GM23338 (cell line): ENCODE measurements around the gene PKNOX2. TPM values are rescaled to one million over a fixed set of nuclear protein-coding genes. Genes with fewer than 3 reads are reported as not detected.

Experiments
- ATAC-seq: fragments of 200-7000 bp; cut with Tn5 transposase; 3 replicates; pipeline ENCODE4 v1.9.1; 2020
- DNase-seq: peaks from one replicate; pipeline ENCODE4 v3.0.0-alpha.2; 2015; ENCODE audit warnings: low spot score
- H2AFZ ChIP-seq: fragments of 200-600 bp; sonication (generic); 2 replicates; pipeline ENCODE4 v1.8.0; 2016; ENCODE audit warnings: antibody characterized with exemption, mild to moderate bottlenecking, moderate library complexity
- H3F3A ChIP-seq: fragments of 200-600 bp; sonication (generic); replicated peaks from 2 replicates; pipeline ENCODE4 v1.8.0; 2017; ENCODE audit warnings: antibody characterized with exemption, mixed run types, low read depth
- H3K27ac ChIP-seq: fragments of 200-600 bp; sonication (generic); 2 replicates; pipeline ENCODE4 v1.6.1; 2016; ENCODE audit warnings: low read depth
- H3K27me3 ChIP-seq: fragments of 200-600 bp; sonication (generic); 2 replicates; pipeline ENCODE4 v1.8.0; 2016; ENCODE audit warnings: mild to moderate bottlenecking, mixed run types, moderate library complexity; ENCODE audit not compliant: insufficient read depth
- H3K36me3 ChIP-seq: fragments of 200-600 bp; sonication (generic); 2 replicates; pipeline ENCODE4 v1.8.0; 2016; ENCODE audit warnings: mild to moderate bottlenecking; ENCODE audit not compliant: insufficient read depth
- H3K4me1 ChIP-seq: fragments of 200-600 bp; sonication (generic); 2 replicates; pipeline ENCODE4 v1.8.0; 2016; ENCODE audit warnings: mild to moderate bottlenecking, moderate library complexity; ENCODE audit not compliant: insufficient read depth
- H3K4me2 ChIP-seq: fragments of 200-600 bp; sonication (generic); 2 replicates; pipeline ENCODE4 v1.7.1; 2017; ENCODE audit warnings: mixed run types
- H3K4me3 ChIP-seq: fragments of 200-600 bp; sonication (generic); 2 replicates; pipeline ENCODE4 v1.6.1; 2016; ENCODE audit warnings: mixed run types
- H3K79me2 ChIP-seq: fragments of 200-600 bp; sonication (generic); replicated peaks from 2 replicates; pipeline ENCODE4 v1.8.0; 2017; ENCODE audit warnings: mild to moderate bottlenecking; ENCODE audit not compliant: insufficient read depth
- H3K9me2 ChIP-seq: fragments of 200-600 bp; sonication (generic); 2 replicates; pipeline ENCODE4 v1.8.0; 2017; ENCODE audit not compliant: insufficient read depth
- H4K20me1 ChIP-seq: fragments of 200-600 bp; sonication (generic); replicated peaks from 2 replicates; pipeline ENCODE4 v1.8.0; 2017; ENCODE audit warnings: mild to moderate bottlenecking; ENCODE audit not compliant: insufficient read depth
- H3K27ac Mint-ChIP-seq: 2 replicates; pipeline ENCODE4 v1.8.0; 2020; ENCODE audit warnings: inconsistent platforms, mild to moderate bottlenecking, moderate library complexity, mixed read lengths
- H3K27me3 Mint-ChIP-seq: 3 replicates; pipeline ENCODE4 v1.8.0; 2022; ENCODE audit warnings: low read depth, mild to moderate bottlenecking, moderate library complexity, mixed read lengths, inconsistent platforms; ENCODE audit not compliant: insufficient read depth, poor library complexity
- H3K36me3 Mint-ChIP-seq: 3 replicates; pipeline ENCODE4 v1.8.0; 2021; ENCODE audit warnings: low read depth, mild to moderate bottlenecking, inconsistent platforms, moderate library complexity, mixed read lengths
- H3K4me1 Mint-ChIP-seq: 3 replicates; pipeline ENCODE4 v1.8.0; 2020; ENCODE audit warnings: mild to moderate bottlenecking, inconsistent platforms, mixed read lengths
- H3K4me3 Mint-ChIP-seq: 3 replicates; pipeline ENCODE4 v1.8.0; 2021; ENCODE audit warnings: moderate library complexity, mild to moderate bottlenecking, inconsistent platforms, mixed read lengths
- H3K9me3 Mint-ChIP-seq: 3 replicates; pipeline ENCODE4 v1.8.0; 2020; ENCODE audit warnings: moderate library complexity, mild to moderate bottlenecking, inconsistent platforms, mixed read lengths
- CREB1 ChIP-seq: fragments of 250-450 bp; sonication (Bioruptor Pico); IDR thresholded peaks from 2 replicates; pipeline ENCODE4 v1.5.0; 2020; ENCODE audit warnings: low read depth, mild to moderate bottlenecking, moderate library complexity
- ETS1 ChIP-seq: IDR thresholded peaks from 2 replicates; pipeline ENCODE4 v1.6.1; 2016; ENCODE audit warnings: antibody characterized with exemption
- EZH2 ChIP-seq: fragments of 200-600 bp; sonication (generic); IDR thresholded peaks from one replicate; pipeline ENCODE4 v1.8.0; 2017; ENCODE audit warnings: antibody characterized with exemption, mild to moderate bottlenecking, low read depth; ENCODE audit not compliant: unreplicated experiment
- EZH2phosphoT487 ChIP-seq: fragments of 200-600 bp; sonication (generic); IDR thresholded peaks from one replicate; pipeline ENCODE4 v1.8.1; 2018; ENCODE audit warnings: antibody characterized with exemption; ENCODE audit not compliant: unreplicated experiment
- JUNB ChIP-seq: IDR thresholded peaks from one replicate; pipeline ENCODE4 v1.6.1; 2016; ENCODE audit warnings: antibody characterized with exemption; ENCODE audit not compliant: unreplicated experiment
- NANOG ChIP-seq: IDR thresholded peaks from 2 replicates; pipeline ENCODE4 v1.6.1; 2016; ENCODE audit warnings: antibody characterized with exemption, borderline replicate concordance
- POLR2AphosphoS5 ChIP-seq: IDR thresholded peaks from 2 replicates; pipeline ENCODE4 v1.6.1; 2016; ENCODE audit warnings: antibody characterized with exemption, low read depth
- STAT1 ChIP-seq: IDR thresholded peaks from one replicate; pipeline ENCODE4 v1.6.1; 2016; ENCODE audit warnings: antibody characterized with exemption; ENCODE audit not compliant: unreplicated experiment
- ZNF114 ChIP-seq: fragments of 250-450 bp; sonication (Bioruptor Pico); IDR thresholded peaks from 2 replicates; pipeline ENCODE4 v1.5.0; 2020; ENCODE audit warnings: mild to moderate bottlenecking, moderate library complexity
- ZNF331 ChIP-seq: fragments of 250-450 bp; sonication (Bioruptor Pico); IDR thresholded peaks from 2 replicates; pipeline ENCODE4 v1.5.0; 2020; ENCODE audit warnings: low read depth, mild to moderate bottlenecking, moderate library complexity
- ZNF462 ChIP-seq: fragments of 250-450 bp; sonication (Bioruptor Pico); IDR thresholded peaks from 2 replicates; pipeline ENCODE4 v1.5.0; 2020; ENCODE audit warnings: mild to moderate bottlenecking, moderate library complexity
- polyA plus RNA-seq: library from polyadenylated mRNA; unstranded; fragments of >200 nt; fragmentation: Nextera tagmentation; extraction: Ambion mirVana; gene quantifications from 2 replicates; pipeline ENCODE4 v1.2.1, GENCODE V29; 2016
- total RNA-seq: library from RNA; depleted of rRNA; stranded (reverse); fragments of >200 nt; shearing (Covaris generic); gene quantifications from 2 replicates; pipeline ENCODE4 v1.2.3, GENCODE V29; 2014
- TF ChIP-seq, protein P1 (sequence below), 2 experiments: fragments of 200-600 bp in 1 of 2; sonication (generic) in 1 of 2; conservative IDR thresholded peaks; 2 replicates each; pipeline versions ENCODE4 v1.5.1 to v1.6.1; 2016 to 2017; ENCODE audit warnings: antibody characterized with exemption in 2 of 2, low read depth in 2 of 2, mild to moderate bottlenecking in 2 of 2, moderate library complexity in 1 of 2
- TF ChIP-seq, protein P2 (sequence below): IDR thresholded peaks from one replicate; pipeline ENCODE4 v1.6.1; 2018; ENCODE audit warnings: antibody characterized with exemption; ENCODE audit not compliant: unreplicated experiment

PKNOX2 gene
- total and polyA plus RNA-seq, 2 experiments from 2014 or later = 0.42 to 0.83 TPM

GRCh38 chr11:125123194-125123946, 41.2 kb upstream of the PKNOX2 start:
- H3K4me2 ChIP-seq = no peak overlapping the region
- H3K9me2 ChIP-seq = peaks cover 12% of the 10 kb centered on the region; the same call in 1 of the 2 replicates
- no peak overlapping the region for H3K27ac ChIP-seq
- peak overlapping the region; percentile 88 for H2AFZ ChIP-seq
- H3K27me3 Mint-ChIP-seq = no peaks in the 10 kb centered on the region
- TF ChIP-seq, protein P1, sequence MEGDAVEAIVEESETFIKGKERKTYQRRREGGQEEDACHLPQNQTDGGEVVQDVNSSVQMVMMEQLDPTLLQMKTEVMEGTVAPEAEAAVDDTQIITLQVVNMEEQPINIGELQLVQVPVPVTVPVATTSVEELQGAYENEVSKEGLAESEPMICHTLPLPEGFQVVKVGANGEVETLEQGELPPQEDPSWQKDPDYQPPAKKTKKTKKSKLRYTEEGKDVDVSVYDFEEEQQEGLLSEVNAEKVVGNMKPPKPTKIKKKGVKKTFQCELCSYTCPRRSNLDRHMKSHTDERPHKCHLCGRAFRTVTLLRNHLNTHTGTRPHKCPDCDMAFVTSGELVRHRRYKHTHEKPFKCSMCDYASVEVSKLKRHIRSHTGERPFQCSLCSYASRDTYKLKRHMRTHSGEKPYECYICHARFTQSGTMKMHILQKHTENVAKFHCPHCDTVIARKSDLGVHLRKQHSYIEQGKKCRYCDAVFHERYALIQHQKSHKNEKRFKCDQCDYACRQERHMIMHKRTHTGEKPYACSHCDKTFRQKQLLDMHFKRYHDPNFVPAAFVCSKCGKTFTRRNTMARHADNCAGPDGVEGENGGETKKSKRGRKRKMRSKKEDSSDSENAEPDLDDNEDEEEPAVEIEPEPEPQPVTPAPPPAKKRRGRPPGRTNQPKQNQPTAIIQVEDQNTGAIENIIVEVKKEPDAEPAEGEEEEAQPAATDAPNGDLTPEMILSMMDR (conservative IDR thresholded peaks at IDR 0.05; ENCODE audit: low read depth in 2 of 2) = no peak
- TF ChIP-seq JUNB (no peak), STAT1 (no peak), ZNF114 (CRISPR knock-in tag) (no peak), CREB1 (no peak), POLR2AphosphoS5 (no peak), ETS1 (no peak), ZNF331 (CRISPR knock-in tag) (no peak), EZH2phosphoT487 (no peak), NANOG (no peak), ZNF462 (no peak), EZH2 (no peak)
- TF ChIP-seq, protein P2, sequence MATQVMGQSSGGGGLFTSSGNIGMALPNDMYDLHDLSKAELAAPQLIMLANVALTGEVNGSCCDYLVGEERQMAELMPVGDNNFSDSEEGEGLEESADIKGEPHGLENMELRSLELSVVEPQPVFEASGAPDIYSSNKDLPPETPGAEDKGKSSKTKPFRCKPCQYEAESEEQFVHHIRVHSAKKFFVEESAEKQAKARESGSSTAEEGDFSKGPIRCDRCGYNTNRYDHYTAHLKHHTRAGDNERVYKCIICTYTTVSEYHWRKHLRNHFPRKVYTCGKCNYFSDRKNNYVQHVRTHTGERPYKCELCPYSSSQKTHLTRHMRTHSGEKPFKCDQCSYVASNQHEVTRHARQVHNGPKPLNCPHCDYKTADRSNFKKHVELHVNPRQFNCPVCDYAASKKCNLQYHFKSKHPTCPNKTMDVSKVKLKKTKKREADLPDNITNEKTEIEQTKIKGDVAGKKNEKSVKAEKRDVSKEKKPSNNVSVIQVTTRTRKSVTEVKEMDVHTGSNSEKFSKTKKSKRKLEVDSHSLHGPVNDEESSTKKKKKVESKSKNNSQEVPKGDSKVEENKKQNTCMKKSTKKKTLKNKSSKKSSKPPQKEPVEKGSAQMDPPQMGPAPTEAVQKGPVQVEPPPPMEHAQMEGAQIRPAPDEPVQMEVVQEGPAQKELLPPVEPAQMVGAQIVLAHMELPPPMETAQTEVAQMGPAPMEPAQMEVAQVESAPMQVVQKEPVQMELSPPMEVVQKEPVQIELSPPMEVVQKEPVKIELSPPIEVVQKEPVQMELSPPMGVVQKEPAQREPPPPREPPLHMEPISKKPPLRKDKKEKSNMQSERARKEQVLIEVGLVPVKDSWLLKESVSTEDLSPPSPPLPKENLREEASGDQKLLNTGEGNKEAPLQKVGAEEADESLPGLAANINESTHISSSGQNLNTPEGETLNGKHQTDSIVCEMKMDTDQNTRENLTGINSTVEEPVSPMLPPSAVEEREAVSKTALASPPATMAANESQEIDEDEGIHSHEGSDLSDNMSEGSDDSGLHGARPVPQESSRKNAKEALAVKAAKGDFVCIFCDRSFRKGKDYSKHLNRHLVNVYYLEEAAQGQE = no peak
- no peaks in the 10 kb centered on the region; the same call in 2 of the 3 replicates for H3K4me1 Mint-ChIP-seq
- no peak overlapping the region for H3K27ac Mint-ChIP-seq
- H3K4me3 ChIP-seq = no peak overlapping the region
- no peaks in the 10 kb centered on the region for H3K79me2 ChIP-seq
- H4K20me1 ChIP-seq = no peaks in the 10 kb centered on the region
- H3K4me1 ChIP-seq = no peaks in the 10 kb centered on the region
- ATAC-seq (no peak), DNase-seq (no peak)
- H3K4me3 Mint-ChIP-seq = no peak overlapping the region
- peaks cover 4% of the 10 kb centered on the region; the same call in 1 of the 3 replicates for H3K9me3 Mint-ChIP-seq
- H3F3A ChIP-seq = no peaks in the 10 kb centered on the region
- no peaks in the 10 kb centered on the region for H3K36me3 ChIP-seq
- H3K27me3 ChIP-seq = peaks cover 10% of the 10 kb centered on the region; the same call in 1 of the 2 replicates
- no peaks in the 10 kb centered on the region for H3K36me3 Mint-ChIP-seq
